OCI-LY7 (cell line): ENCODE measurements around the gene CDC42BPA. TPM values are rescaled to one million over a fixed set of nuclear protein-coding genes. Genes with fewer than 3 reads are reported as not detected.

Source experiments
- BruUV-seq: library from RNA; stranded (reverse); fragments of 400-500 nt; replicated peaks from 2 replicates; lab custom pipeline; 2021; lab: Mats Ljungman, UMichigan
- CTCF ChIA-PET: fragments of 300-600 bp; sonication (Branson Sonifier 250); formaldehyde crosslinking; loops from one replicate; lab custom pipeline; 2022; ENCODE audit warnings: antibody characterized with exemption; ENCODE audit not compliant: unreplicated experiment; lab: Charles Lee
- POLR2A ChIA-PET: fragments of 300-600 bp; sonication (Branson Sonifier 250); formaldehyde crosslinking; loops from one replicate; lab custom pipeline; 2022; ENCODE audit warnings: antibody characterized with exemption; lab: Charles Lee
- DNase-seq: peaks from one replicate; pipeline ENCODE4 v3.0.0-alpha.2; 2015; ENCODE audit warnings: low spot score
- H2AFZ ChIP-seq: fragments of 200-600 bp; sonication (generic), shearing (Covaris generic); 2 replicates; pipeline ENCODE4 v1.6.1; 2014; ENCODE audit warnings: mild to moderate bottlenecking, antibody characterized with exemption, low read length, moderate library complexity
- H3K27ac ChIP-seq: fragments of 200-600 bp; sonication (generic); 2 replicates; pipeline ENCODE4 v1.5.1; 2014; ENCODE audit warnings: mixed run types, low read depth, mild to moderate bottlenecking, moderate library complexity, low read length, inconsistent platforms; ENCODE audit not compliant: poor library complexity, severe bottlenecking
- H3K36me3 ChIP-seq: fragments of 200-600 bp; sonication (generic); 2 replicates; pipeline ENCODE4 v1.6.1; 2014; ENCODE audit warnings: mild to moderate bottlenecking, antibody characterized with exemption, low read length, moderate library complexity, mixed read lengths; ENCODE audit not compliant: insufficient read depth
- H3K4me1 ChIP-seq: fragments of 200-600 bp; sonication (generic); 2 replicates; pipeline ENCODE4 v1.5.1; 2014; ENCODE audit warnings: mild to moderate bottlenecking, low read length; ENCODE audit not compliant: insufficient read depth, poor library complexity, severe bottlenecking
- H3K4me2 ChIP-seq: fragments of 200-600 bp; sonication (generic); 2 replicates; pipeline ENCODE4 v1.6.1; 2014; ENCODE audit warnings: mild to moderate bottlenecking, low read length
- H3K4me3 ChIP-seq: fragments of 200-600 bp; sonication (generic); 2 replicates; pipeline ENCODE4 v1.5.1; 2014; ENCODE audit warnings: mild to moderate bottlenecking, low read depth, low read length; ENCODE audit not compliant: poor library complexity, severe bottlenecking
- H3K79me2 ChIP-seq: fragments of 200-600 bp; sonication (generic); 2 replicates; pipeline ENCODE4 v1.6.1; 2016; ENCODE audit warnings: low read depth, mild to moderate bottlenecking, low read length, moderate library complexity, mixed read lengths; ENCODE audit not compliant: insufficient read depth
- H3K9me2 ChIP-seq: fragments of 200-600 bp; sonication (generic); 2 replicates; pipeline ENCODE4 v1.6.1; 2016; ENCODE audit warnings: mild to moderate bottlenecking, low read length, mixed read lengths; ENCODE audit not compliant: insufficient read depth
- H3K9me3 ChIP-seq: fragments of 200-600 bp; sonication (generic); 2 replicates; pipeline ENCODE4 v1.6.1; 2014; ENCODE audit warnings: mild to moderate bottlenecking, mixed run types, low read length, mixed read lengths
- H4K20me1 ChIP-seq: fragments of 200-600 bp; sonication (generic); 2 replicates; pipeline ENCODE4 v1.6.1; 2014; ENCODE audit warnings: mild to moderate bottlenecking, antibody characterized with exemption, low read length, moderate library complexity, mixed read lengths; ENCODE audit not compliant: insufficient read depth
- EZH2phosphoT487 ChIP-seq: fragments of 200-600 bp; sonication (generic); IDR thresholded peaks from 2 replicates; pipeline ENCODE4 v1.6.1; 2018; ENCODE audit warnings: low read depth, borderline replicate concordance, mild to moderate bottlenecking, mixed run types, antibody characterized with exemption, low read length, moderate library complexity, mixed read lengths
- intact Hi-C: fragments of 100-400 bp; cut with micrococcal nuclease; formaldehyde crosslinking; loops from one replicate; pipeline ENCODE4 v1.10.0; 2022; ENCODE audit not compliant: unreplicated experiment
- total RNA-seq, 2 experiments: library from RNA; depleted of rRNA in 1 of 2; stranded (reverse); fragments of >200 nt in 1 of 2; shearing (Covaris generic) in 1 of 2; gene quantifications; 2 replicates each; pipeline ENCODE4 v1.2.3, GENCODE V29; 2014 to 2022
- TF ChIP-seq, protein P1 (sequence below): fragments of 200-600 bp; sonication (generic); conservative IDR thresholded peaks from 2 replicates; pipeline ENCODE4 v1.5.1; 2014; ENCODE audit warnings: mild to moderate bottlenecking, antibody characterized with exemption, low read length, moderate library complexity, mixed read lengths

The CDC42BPA gene
- total RNA-seq, 2 experiments from 2014 or later: not detected

DNA sequence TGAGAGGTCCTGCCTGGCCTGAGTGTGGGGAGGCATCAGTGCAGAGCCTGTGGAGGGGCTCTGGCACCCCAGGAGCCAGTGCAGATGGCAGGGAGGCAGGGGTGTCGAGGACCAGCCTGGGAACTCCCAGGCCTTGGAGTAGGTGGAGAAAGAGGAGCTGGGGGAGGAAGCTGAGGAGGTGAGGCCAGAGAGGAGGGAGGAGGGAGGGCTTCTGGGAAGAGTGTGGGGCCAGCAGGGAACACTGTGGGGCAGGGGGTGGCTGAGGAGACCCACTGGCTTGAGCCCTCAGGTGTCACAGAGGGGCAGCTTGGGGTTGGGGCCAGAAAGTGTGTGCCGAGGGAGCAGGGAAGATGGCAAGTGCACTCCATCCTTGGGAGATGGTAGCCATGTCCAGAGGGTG, 374.4 kb downstream of the CDC42BPA start:
- no TSS peak for BruUV-seq
- no peak overlapping the region for H2AFZ ChIP-seq
- intact Hi-C loops: loop anchor here (5.0 kb wide), 1 partner anchor 312 kb away; no protein-coding TSS in a partner anchor
- TF ChIP-seq, protein P1, sequence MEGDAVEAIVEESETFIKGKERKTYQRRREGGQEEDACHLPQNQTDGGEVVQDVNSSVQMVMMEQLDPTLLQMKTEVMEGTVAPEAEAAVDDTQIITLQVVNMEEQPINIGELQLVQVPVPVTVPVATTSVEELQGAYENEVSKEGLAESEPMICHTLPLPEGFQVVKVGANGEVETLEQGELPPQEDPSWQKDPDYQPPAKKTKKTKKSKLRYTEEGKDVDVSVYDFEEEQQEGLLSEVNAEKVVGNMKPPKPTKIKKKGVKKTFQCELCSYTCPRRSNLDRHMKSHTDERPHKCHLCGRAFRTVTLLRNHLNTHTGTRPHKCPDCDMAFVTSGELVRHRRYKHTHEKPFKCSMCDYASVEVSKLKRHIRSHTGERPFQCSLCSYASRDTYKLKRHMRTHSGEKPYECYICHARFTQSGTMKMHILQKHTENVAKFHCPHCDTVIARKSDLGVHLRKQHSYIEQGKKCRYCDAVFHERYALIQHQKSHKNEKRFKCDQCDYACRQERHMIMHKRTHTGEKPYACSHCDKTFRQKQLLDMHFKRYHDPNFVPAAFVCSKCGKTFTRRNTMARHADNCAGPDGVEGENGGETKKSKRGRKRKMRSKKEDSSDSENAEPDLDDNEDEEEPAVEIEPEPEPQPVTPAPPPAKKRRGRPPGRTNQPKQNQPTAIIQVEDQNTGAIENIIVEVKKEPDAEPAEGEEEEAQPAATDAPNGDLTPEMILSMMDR: no peak
- TF ChIP-seq EZH2phosphoT487: no peak
- H3K27ac ChIP-seq: no peak overlapping the region
- H3K9me2 ChIP-seq: no peaks in the 10 kb centered on the region
- DNase-seq: no peak
- no peaks in the 10 kb centered on the region for H3K9me3 ChIP-seq
- H4K20me1 ChIP-seq: no peaks in the 10 kb centered on the region; the same call in 1 of the 2 replicates
- H3K4me3 ChIP-seq: no peak overlapping the region
- H3K4me1 ChIP-seq: peaks cover 16% of the 10 kb centered on the region
- no peak overlapping the region for H3K4me2 ChIP-seq
- ChIA-PET CTCF (no interaction called here), POLR2A (no interaction called here)
- H3K36me3 ChIP-seq: no peaks in the 10 kb centered on the region
- H3K79me2 ChIP-seq: no peaks in the 10 kb centered on the region

DNA sequence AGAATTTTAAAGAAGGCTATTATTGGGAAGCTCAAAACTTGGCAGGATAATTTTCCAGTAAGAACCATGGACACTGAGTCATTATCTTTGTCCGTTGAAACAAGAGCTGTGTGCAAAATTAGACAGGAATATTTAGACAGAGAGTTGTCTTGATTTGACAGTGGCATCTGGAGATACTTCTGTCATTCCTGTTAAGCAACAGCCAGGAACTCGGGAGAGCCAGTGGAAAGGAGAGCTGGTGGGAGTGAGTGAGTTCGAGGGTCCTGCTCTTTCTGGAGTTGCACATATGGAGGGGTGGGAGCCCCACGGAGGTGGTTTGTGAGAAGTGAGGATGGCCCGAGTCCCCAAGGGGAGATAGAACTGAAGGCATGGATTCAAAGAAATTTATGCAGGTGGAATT, 375.1 kb downstream of the CDC42BPA start:
- no TSS peak for BruUV-seq
- no peaks in the 10 kb centered on the region; the same call in 1 of the 2 replicates for H4K20me1 ChIP-seq
- H3K36me3 ChIP-seq: no peaks in the 10 kb centered on the region
- H3K9me3 ChIP-seq: no peaks in the 10 kb centered on the region
- TF ChIP-seq EZH2phosphoT487: no peak
- TF ChIP-seq, protein P1: no peak
- peaks cover 24% of the 10 kb centered on the region for H3K4me1 ChIP-seq
- intact Hi-C loops: loop anchor here (5.0 kb wide), 1 partner anchor 311 kb away; no protein-coding TSS in a partner anchor
- DNase-seq: no peak
- H3K9me2 ChIP-seq: no peaks in the 10 kb centered on the region
- H2AFZ ChIP-seq: no peak overlapping the region
- H3K79me2 ChIP-seq: no peaks in the 10 kb centered on the region
- no peak overlapping the region for H3K27ac ChIP-seq
- H3K4me3 ChIP-seq: no peak overlapping the region
- CTCF ChIA-PET: no interaction called here
- H3K4me2 ChIP-seq: no peak overlapping the region
- POLR2A ChIA-PET: interaction anchor here (1.8 kb wide), 1 partner anchor 8 kb away, joined by 5 read pairs; no protein-coding TSS in a partner anchor

DNA sequence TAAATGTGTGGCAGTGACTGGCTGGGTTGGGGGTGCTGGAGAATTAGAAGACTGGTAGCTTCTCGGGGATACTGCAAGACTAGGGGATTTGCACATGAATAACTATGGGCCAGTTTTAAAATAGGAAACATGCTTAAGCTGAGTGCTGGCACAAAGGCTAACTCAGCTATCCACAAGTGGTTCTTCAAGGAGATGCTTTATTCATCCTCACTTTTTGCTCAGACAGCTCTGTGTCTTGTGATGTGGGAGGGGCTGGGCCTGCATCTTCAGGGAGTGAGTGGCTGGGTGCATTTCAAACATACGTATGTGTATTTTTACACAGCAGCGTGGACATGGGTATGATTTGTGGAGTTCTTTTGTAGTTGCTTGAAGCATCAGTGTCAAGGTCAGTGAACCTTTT, 375.9 kb downstream of the CDC42BPA start:
- Histone ChIP-seq H3K79me2 (no peaks in the 10 kb centered on the region), H3K4me3 (no peak overlapping the region), H3K9me2 (no peaks in the 10 kb centered on the region), H3K27ac (no peak overlapping the region), H3K36me3 (no peaks in the 10 kb centered on the region), H4K20me1 (no peaks in the 10 kb centered on the region; the same call in 1 of the 2 replicates), H3K4me2 (no peak overlapping the region), H2AFZ (no peak overlapping the region), H3K9me3 (no peaks in the 10 kb centered on the region), H3K4me1 (peaks cover 26% of the 10 kb centered on the region)
- CTCF ChIA-PET: no interaction called here
- POLR2A ChIA-PET: interaction anchor here (1.8 kb wide), 1 partner anchor 9 kb away, joined by 5 read pairs; no protein-coding TSS in a partner anchor
- DNase-seq: no peak
- no peak for TF ChIP-seq EZH2phosphoT487
- TF ChIP-seq, protein P1: no peak
- intact Hi-C loops: loop anchor here (5.0 kb wide), 1 partner anchor 310 kb away; no protein-coding TSS in a partner anchor
- no TSS peak for BruUV-seq
